Keratinocyte (primary cell): ENCODE measurements around the gene FSTL5. TPM values are rescaled to one million over a fixed set of nuclear protein-coding genes. Genes with fewer than 3 reads are reported as not detected.

ENCODE experiments used
- DNase-seq: peaks from one replicate; pipeline ENCODE4 v3.0.0-alpha.2; 2011; ENCODE audit warnings: low read depth, missing footprints, low spot score
- FAIRE-seq: peaks from 2 replicates; lab custom pipeline; 2011; peaks lifted over from hg19 to GRCh38; lab: Jason Lieb, UNC
- H2AFZ ChIP-seq: 2 replicates; pipeline ENCODE4 v1.6.0; 2012; ENCODE audit warnings: low read length, control low read depth, inconsistent platforms; ENCODE audit not compliant: control insufficient read depth
- H3K27ac ChIP-seq: 2 replicates; pipeline ENCODE4 v1.5.1; 2011; ENCODE audit warnings: low read length; ENCODE audit not compliant: control insufficient read depth, insufficient read depth
- H3K27me3 ChIP-seq: 3 replicates; pipeline ENCODE4 v1.6.0; 2011; ENCODE audit warnings: low read length; ENCODE audit not compliant: control insufficient read depth, insufficient read depth; ENCODE audit errors: extremely low read depth
- H3K36me3 ChIP-seq, 2 experiments: 2 replicates in 1 of 2; 3 replicates in 1 of 2; pipeline ENCODE4 v1.5.1; 2011; ENCODE audit warnings: low read length in 2 of 2, mild to moderate bottlenecking in 1 of 2; ENCODE audit not compliant: control insufficient read depth in 2 of 2, insufficient read depth in 2 of 2; ENCODE audit errors: extremely low read depth in 1 of 2
- H3K4me1 ChIP-seq: 3 replicates; pipeline ENCODE4 v1.5.1; 2011; ENCODE audit warnings: low read length; ENCODE audit not compliant: control insufficient read depth, insufficient read depth; ENCODE audit errors: extremely low read depth
- H3K4me2 ChIP-seq: 3 replicates; pipeline ENCODE4 v1.6.0; 2011; ENCODE audit warnings: low read depth, low read length; ENCODE audit not compliant: control insufficient read depth, insufficient read depth; ENCODE audit errors: extremely low read depth
- H3K4me3 ChIP-seq, 3 experiments: fragments of 200-600 bp in 1 of 3; sonication (generic) in 1 of 3; 2 replicates in 2 of 3; 3 replicates in 1 of 3; pipeline ENCODE4 v1.5.1; 2011 to 2016; ENCODE audit warnings: low read length in 3 of 3, mild to moderate bottlenecking in 3 of 3, control low read depth in 2 of 3, inconsistent platforms in 1 of 3, low read depth in 1 of 3, mixed read lengths in 1 of 3, mixed run types in 1 of 3, moderate library complexity in 1 of 3; ENCODE audit not compliant: control insufficient read depth in 2 of 3, insufficient read depth in 2 of 3; ENCODE audit errors: extremely low read depth in 1 of 3
- H3K79me2 ChIP-seq: 2 replicates; pipeline ENCODE4 v1.6.0; 2012; ENCODE audit warnings: low read length; ENCODE audit not compliant: control insufficient read depth, insufficient read depth
- H3K9ac ChIP-seq: 3 replicates; pipeline ENCODE4 v1.6.0; 2011; ENCODE audit warnings: low read length; ENCODE audit not compliant: control insufficient read depth, insufficient read depth; ENCODE audit errors: extremely low read depth
- H3K9me1 ChIP-seq: 3 replicates; pipeline ENCODE4 v1.6.0; 2011; ENCODE audit warnings: low read length; ENCODE audit not compliant: control insufficient read depth, insufficient read depth; ENCODE audit errors: extremely low read depth
- H3K9me3 ChIP-seq: 2 replicates; pipeline ENCODE4 v1.5.1; 2012; ENCODE audit warnings: low read depth, low read length; ENCODE audit not compliant: control insufficient read depth
- H4K20me1 ChIP-seq: 3 replicates; pipeline ENCODE4 v1.6.0; 2011; ENCODE audit warnings: low read length; ENCODE audit not compliant: control insufficient read depth, insufficient read depth; ENCODE audit errors: extremely low read depth
- EZH2 ChIP-seq: IDR thresholded peaks from one replicate; pipeline ENCODE4 v1.6.1; 2012; ENCODE audit warnings: inconsistent platforms, mild to moderate bottlenecking, low read length, moderate library complexity
- dilution Hi-C: fragments of 300-500 bp; cut with MboI; formaldehyde crosslinking; loops from one replicate; pipeline ENCODE4 v1.7.0; 2020; ENCODE audit warnings: low sequenced_read_pairs; ENCODE audit not compliant: extremely low pct_ligation_motif_present
- polyA plus RNA-seq, 5 experiments: library from polyadenylated mRNA; depleted of rRNA in 3 of 5; stranded (reverse) in 3 of 5; stranded (forward) in 1 of 5; unstranded in 1 of 5; fragments of >200 nt; gene quantifications; 1 replicate in 1 of 5; 2 replicates in 3 of 5; 3 replicates in 1 of 5; pipeline versions ENCODE4 v1.2.1 to v1.2.3, GENCODE V29; 2011 to 2012; ENCODE audit warnings: missing spikeins in 2 of 5, low read depth in 1 of 5, low replicate concordance in 1 of 5
- TF ChIP-seq, protein P1 (sequence below), 3 experiments: IDR thresholded peaks in 1 of 3; conservative IDR thresholded peaks in 1 of 3; optimal IDR thresholded peaks in 1 of 3; 2 replicates in 2 of 3; 3 replicates in 1 of 3; pipeline versions ENCODE3 to v1.5.1; 2011; ENCODE audit warnings: low read length in 3 of 3, mild to moderate bottlenecking in 3 of 3, moderate library complexity in 2 of 3, control low read depth in 1 of 3, inconsistent platforms in 1 of 3; ENCODE audit not compliant: insufficient read depth in 2 of 3; ENCODE audit errors: extremely low read depth in 1 of 3

The FSTL5 gene
- polyA plus RNA-seq, 1 donor (not counting 4 experiments of a cell fraction or from before 2014, with no cell fraction given), result not detected

DNA sequence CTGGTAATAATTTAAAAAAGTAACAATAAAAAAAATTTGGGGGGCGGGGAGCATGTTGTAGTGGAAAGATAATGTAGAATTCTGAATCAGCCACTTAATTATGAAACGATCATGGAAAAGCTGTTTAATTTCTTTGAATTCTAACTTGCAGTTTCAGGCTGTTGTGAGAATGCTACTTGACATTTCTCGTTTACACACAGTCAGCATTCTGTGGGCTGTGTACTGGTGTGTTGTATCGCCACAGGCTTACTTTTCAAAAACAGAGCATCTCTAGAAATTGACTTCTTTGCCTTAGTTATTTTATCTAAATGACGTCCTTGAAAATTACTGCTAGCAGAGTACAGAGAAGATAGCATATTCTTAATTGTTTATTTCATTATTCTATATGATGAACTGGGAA lies 350.4 kb downstream of the FSTL5 start:
- dilution Hi-C loops, result no loop called here
- no peak overlapping the region for H3K4me3 ChIP-seq
- no peak overlapping the region for H3K4me2 ChIP-seq
- no peaks in the 10 kb centered on the region for H3K79me2 ChIP-seq
- no peaks in the 10 kb centered on the region for H3K36me3 ChIP-seq
- DNase-seq (no peak), FAIRE-seq (no peak)
- no peak overlapping the region for H3K27ac ChIP-seq
- no peaks in the 10 kb centered on the region for H3K9me1 ChIP-seq
- no peak overlapping the region for H3K9ac ChIP-seq
- H4K20me1 ChIP-seq, result no peaks in the 10 kb centered on the region
- H3K27me3 ChIP-seq, result no peaks in the 10 kb centered on the region
- H2AFZ ChIP-seq, result no peak overlapping the region
- no peak for TF ChIP-seq EZH2
- H3K9me3 ChIP-seq, result no peaks in the 10 kb centered on the region
- no peaks in the 10 kb centered on the region for H3K4me1 ChIP-seq

DNA sequence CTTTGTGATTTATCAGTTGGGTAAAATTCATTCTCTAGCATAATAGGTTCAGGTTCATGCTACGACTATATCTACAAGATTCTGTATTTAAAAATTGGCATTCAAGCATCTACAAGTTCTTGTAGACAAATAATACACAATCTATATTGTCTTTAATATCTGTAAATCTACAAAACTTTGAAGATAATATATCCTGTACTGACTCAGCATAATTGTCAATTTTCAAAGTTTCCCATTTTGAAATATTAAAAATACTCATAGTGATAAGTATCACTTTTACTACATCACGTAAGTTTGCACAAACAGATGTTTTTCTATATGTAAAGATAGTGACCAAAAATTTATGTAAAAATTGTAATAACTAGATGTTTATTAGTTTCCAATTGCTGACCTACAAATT lies 360.6 kb downstream of the FSTL5 start:
- no peak overlapping the region for H3K4me2 ChIP-seq
- H3K27ac ChIP-seq, result no peak overlapping the region
- no peaks in the 10 kb centered on the region for H3K36me3 ChIP-seq
- H3K9me1 ChIP-seq, result no peaks in the 10 kb centered on the region
- no peak for TF ChIP-seq EZH2
- no peaks in the 10 kb centered on the region for H3K4me1 ChIP-seq
- DNase-seq (no peak), FAIRE-seq (no peak)
- no peaks in the 10 kb centered on the region for H4K20me1 ChIP-seq
- H3K4me3 ChIP-seq, result no peak overlapping the region
- no peaks in the 10 kb centered on the region for H3K9me3 ChIP-seq
- H2AFZ ChIP-seq, result no peak overlapping the region
- H3K9ac ChIP-seq, result no peak overlapping the region
- dilution Hi-C loops, result no loop called here
- no peaks in the 10 kb centered on the region for H3K27me3 ChIP-seq
- no peaks in the 10 kb centered on the region for H3K79me2 ChIP-seq

DNA sequence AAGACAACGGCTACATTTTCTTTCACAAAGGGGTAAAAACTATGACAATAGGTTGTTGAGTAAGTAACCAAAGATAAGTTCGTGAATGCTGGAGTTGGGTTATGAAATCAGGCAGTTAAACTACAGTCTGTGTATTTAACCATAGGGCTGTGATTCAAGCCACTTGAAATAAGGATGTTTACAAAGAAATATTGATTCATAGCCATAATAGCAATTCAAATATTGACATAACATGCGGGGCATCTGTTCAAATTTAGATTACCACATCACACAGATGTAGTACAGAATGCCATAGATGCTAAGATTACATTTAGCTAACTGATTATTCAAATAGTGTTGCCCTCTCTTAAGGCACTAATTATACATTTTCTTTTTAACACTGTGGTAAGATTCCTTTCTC lies 364.1 kb downstream of the FSTL5 start:
- H3K9me1 ChIP-seq, result no peaks in the 10 kb centered on the region
- H4K20me1 ChIP-seq, result no peaks in the 10 kb centered on the region
- H2AFZ ChIP-seq, result no peak overlapping the region
- FAIRE-seq (no peak), DNase-seq (no peak)
- no peaks in the 10 kb centered on the region for H3K9me3 ChIP-seq
- no peak overlapping the region for H3K4me3 ChIP-seq
- H3K79me2 ChIP-seq, result no peaks in the 10 kb centered on the region
- no peak overlapping the region for H3K9ac ChIP-seq
- dilution Hi-C loops, result no loop called here
- H3K4me1 ChIP-seq, result no peaks in the 10 kb centered on the region
- H3K36me3 ChIP-seq, result no peaks in the 10 kb centered on the region
- H3K27me3 ChIP-seq, result no peaks in the 10 kb centered on the region
- H3K27ac ChIP-seq, result no peak overlapping the region
- TF ChIP-seq EZH2, result no peak
- TF ChIP-seq, protein P1, sequence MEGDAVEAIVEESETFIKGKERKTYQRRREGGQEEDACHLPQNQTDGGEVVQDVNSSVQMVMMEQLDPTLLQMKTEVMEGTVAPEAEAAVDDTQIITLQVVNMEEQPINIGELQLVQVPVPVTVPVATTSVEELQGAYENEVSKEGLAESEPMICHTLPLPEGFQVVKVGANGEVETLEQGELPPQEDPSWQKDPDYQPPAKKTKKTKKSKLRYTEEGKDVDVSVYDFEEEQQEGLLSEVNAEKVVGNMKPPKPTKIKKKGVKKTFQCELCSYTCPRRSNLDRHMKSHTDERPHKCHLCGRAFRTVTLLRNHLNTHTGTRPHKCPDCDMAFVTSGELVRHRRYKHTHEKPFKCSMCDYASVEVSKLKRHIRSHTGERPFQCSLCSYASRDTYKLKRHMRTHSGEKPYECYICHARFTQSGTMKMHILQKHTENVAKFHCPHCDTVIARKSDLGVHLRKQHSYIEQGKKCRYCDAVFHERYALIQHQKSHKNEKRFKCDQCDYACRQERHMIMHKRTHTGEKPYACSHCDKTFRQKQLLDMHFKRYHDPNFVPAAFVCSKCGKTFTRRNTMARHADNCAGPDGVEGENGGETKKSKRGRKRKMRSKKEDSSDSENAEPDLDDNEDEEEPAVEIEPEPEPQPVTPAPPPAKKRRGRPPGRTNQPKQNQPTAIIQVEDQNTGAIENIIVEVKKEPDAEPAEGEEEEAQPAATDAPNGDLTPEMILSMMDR (optimal IDR thresholded peaks at IDR 0.05 in 1 of 3, IDR thresholded peaks at IDR 0.05 in 1 of 3, conservative IDR thresholded peaks at IDR 0.05 in 1 of 3; ENCODE audit: extremely low read depth in 1 of 3, insufficient read depth in 2 of 3, low read length in 3 of 3), result no peak
- no peak overlapping the region for H3K4me2 ChIP-seq
